GM19238 (cell line): ENCODE measurements around the gene COL18A1.

Experiments
- DNase-seq: peaks from one replicate; pipeline ENCODE4 v3.0.0; 2011; ENCODE audit warnings: low spot score; ENCODE audit not compliant: insufficient read length

The COL18A1 gene

DNA sequence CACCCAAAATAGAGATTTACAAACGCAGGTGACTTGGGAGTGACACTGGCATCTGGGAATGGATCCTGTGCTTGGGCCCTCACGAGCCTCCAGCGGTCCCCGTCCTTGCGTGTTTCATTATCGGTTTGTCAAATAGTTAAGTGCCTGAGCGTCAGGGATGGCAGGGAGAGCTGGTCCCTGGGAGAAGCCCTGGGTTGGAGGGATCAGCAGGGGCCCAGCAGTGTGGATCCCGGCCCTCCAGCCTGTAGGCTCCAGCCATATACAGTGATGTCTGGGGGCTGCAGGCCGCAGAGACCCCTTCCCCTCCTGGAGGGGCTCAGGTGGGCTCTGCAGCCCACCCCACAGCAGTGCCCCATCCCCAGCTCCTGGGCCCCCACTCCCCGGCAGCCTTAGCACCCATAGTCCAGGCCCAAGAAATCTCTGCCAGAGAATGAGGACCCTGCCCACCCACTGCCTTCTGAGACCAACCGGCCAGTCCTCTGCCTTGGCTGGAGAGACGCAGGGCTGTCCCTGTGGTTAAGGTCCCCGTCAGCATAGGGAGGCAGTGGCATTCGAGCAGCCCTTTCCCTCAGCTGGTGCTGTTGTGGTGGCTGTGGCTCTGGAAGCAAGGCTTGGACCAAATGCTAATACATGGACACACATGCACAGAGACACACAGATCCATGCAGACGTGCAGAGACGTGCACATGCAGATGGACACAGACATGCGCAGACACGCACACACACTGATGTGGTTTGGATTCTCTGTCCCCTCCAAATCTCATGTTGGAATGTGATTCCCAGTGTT is 139.7 kb downstream of the COL18A1 start:
- DNase-seq: no peak

GRCh38 chr21:45545236-45545570 is 140.2 kb downstream of the COL18A1 start:
- no peak for DNase-seq

DNA sequence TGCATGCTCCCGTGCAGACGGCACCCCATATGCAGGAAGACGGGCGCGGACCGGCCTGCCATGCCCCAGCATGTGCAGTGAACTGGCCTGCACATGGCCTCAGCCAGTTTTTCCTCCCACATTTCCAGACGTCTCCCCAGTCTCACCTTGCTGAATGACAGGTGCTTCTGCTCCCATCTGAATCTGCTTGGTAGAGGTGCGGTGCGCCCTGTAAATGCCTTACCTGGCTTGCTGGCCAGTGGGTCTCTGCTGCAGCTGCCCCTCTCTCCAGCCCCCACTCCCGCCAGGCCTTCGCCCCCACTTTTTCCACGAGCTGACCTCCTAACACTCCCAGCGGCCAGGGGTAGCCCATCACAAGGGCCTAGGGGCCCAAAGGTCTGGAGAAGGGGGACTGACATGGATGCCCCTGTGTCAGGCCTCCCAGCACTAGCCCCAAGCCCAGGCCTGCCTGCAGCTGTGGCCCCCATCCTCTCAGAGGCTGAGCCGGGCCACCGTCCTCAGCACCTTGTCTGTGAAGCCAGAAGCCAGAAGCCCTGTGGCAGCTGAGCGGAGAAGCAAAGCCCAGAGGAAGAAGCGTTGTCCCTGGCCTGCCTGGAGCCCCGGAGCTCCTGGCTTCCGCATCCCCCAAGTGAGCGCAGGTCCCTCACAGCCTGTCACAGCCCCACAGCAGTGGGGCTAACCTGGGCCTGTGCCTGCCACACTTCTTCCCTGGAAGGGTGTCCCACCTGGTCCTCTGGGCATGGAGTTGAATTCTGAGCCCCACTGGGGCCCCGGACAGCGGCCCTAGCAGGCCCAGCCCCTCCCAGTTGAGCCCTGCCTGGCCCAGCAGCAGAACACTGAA is 140.9 kb downstream of the COL18A1 start:
- no peak for DNase-seq

- no peak for DNase-seq
Measured at GRCh38 chr21:45546636-45547544, 141.9 kb downstream of the COL18A1 start.

DNA sequence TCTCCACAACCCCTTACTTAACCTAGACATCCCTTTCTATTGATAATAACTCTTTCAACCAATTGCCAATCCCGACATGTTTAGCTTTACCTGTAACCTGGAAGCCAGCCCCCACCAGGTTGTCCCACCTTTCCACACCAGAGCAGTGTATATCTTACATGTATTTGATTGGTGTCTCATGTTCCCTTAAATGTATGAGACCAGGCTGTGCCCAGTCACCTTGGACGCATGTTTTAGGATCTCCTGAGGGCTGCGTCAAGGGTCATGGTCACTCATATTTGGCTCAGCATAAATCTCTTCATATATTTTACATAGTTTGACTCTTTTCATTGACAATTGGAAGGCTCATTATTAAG is 142.6 kb downstream of the COL18A1 start:
- DNase-seq: no peak

GRCh38 chr21:45548711-45549491 is 143.9 kb downstream of the COL18A1 start:
- no peak for DNase-seq

GRCh38 chr21:45549626-45550463 is 144.9 kb downstream of the COL18A1 start:
- peak; percentile 60 for DNase-seq

DNA sequence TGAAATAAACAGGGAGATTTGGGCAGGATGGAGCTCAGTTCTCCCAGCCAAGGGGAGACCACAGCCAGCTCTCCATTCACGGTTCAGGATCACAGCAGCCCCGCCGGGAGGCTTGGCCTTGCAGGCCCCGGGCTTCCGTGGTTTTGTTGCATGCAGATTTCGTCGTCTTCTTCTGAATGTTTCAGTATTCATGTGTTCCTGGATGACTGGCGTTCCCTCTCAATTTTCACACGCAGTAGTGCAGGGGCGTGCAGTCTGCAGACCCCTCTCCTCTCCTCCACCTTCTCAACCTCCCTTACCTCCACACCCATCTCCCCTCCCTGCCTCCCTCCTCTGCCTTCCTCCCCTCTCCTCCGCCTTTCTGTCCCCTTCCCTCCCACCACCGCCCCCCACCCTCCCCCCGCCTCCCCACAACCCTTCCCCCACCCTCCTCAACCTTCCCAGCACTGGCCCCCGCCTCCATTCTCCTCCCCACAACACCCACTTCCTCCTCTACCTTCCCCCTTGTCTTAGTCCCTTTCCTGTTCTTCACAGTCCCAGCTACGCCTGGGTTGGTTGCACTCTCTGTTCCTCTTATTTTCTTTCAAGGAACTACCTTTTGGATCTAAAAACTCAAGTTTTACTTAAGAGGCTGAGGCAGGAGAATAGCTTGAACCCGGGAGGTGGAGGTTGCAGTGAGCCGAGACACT is 145.7 kb downstream of the COL18A1 start:
- peak; percentile 81 for DNase-seq

DNA sequence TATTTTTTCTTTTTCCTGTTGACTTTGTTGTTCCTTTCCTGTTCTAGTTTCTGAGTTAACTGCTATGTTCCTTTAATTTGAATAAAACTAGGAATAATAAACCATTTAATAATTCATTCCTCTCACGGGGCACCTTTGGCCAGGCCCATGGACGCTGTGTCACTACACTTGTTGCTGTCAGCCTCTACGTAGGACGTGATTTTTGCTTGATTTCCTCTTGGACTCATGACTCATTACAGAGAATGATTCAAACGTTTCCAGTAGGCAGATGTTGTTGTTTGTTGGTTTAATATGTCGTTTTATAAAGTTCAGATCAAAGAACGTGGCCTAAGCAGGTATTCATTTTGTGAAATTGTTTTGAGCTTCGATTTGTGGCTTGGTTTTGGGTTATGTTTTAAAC is 146.4 kb downstream of the COL18A1 start:
- DNase-seq: no peak

DNA sequence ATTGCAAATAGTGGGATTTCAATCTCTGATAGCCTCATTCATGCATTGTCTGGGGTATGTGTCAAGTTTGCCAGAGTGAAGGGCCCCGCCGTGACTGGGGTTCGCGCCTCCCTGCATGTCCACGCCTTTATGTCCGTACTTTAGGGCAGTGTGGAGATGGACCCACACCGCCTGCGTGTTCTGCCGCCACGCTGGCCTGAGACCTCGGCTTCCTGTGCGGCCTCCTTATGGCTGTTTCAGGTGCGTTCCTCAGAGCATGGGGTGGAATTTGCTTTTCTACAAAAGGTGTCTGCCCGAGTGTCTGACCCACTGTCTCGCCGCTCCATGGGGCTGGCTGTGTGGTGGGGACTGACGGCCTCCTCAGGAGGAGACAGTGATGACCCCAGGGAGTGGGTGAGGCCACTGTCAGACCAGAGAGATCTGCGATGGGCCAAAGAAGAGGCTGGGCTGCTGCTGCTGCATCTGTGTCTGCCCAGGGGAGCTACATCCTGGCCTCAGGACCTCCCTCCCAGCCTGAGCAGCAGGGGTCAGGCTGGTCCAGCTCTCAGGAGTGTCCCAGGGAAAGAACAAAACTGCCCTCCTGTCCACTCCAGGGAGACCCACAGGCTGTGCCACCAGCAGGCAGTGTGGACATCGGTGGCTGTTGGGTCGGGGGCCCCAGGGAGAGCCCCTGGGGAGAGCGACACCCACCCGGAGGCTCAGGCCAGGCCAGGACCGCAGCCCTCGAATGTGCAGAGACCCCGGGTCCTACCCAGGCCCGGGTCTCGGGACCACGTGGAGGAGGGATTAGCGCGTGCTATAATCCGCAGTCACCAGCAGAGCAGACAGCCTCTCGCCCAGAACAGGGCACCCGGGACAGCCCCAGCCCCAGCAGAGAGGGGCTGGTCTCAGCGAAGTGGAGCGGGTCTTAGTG is 147.1 kb downstream of the COL18A1 start:
- no peak for DNase-seq

GRCh38 chr21:45552696-45553391 is 147.9 kb downstream of the COL18A1 start:
- DNase-seq: no peak

GRCh38 chr21:45554477-45555175 is 149.7 kb downstream of the COL18A1 start:
- peak; percentile 90 for DNase-seq

DNA sequence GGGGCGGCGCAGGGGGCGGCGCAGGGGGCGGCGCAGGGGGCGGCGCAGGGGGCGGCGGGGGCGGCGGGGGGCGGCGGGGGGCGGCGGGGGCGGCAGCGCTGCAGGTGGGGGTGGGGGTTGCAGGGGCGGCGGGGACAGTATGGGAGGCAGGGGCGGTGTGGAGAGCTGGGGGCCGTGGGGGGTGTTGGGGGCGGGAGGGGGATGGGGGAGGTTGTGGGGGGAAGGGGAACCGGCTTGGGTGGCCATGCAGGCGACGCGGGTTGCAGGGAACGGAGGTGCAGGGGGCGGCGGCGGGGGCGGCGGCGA is 150.2 kb downstream of the COL18A1 start:
- no peak for DNase-seq

- peak; percentile 93 for DNase-seq
Measured at GRCh38 chr21:45555557-45556301, 150.8 kb downstream of the COL18A1 start.

DNA sequence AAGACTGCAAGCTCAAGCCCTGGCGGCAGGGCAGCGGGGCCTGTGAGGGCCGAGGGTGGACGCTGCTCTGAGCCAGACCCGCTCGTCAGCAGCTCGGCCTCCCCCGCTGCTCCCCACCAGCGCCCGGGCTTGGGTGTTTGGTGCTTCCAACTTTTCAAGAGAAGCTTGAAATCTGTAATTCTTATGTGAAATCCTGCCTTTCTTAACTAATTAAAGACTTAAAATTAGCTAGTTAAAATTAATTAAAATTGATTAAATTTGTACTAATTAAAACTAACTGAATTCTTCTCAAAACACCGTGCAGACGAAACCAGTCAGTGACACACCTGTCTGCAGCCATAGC is 151.3 kb downstream of the COL18A1 start:
- no peak for DNase-seq

GRCh38 chr21:45556645-45557615 is 152.0 kb downstream of the COL18A1 start:
- DNase-seq: no peak
